NCI-H1436 treated with DMSO at 0.1 percent for 48 hours (cell line): ENCODE results near the gene ZKSCAN5.
A peak's percentile ranks its signal among the peaks of the same experiment; 100 is the strongest.
"Not testable (repeated sequence)": the region's sequence is repeated elsewhere in the genome, so short reads cannot be mapped to it uniquely, and the experiment has no call there.

Experiments
- DNase-seq: peaks from one replicate; lab custom pipeline; 2025; lab: John Stamatoyannopoulos, UW

Gene ZKSCAN5

DNA sequence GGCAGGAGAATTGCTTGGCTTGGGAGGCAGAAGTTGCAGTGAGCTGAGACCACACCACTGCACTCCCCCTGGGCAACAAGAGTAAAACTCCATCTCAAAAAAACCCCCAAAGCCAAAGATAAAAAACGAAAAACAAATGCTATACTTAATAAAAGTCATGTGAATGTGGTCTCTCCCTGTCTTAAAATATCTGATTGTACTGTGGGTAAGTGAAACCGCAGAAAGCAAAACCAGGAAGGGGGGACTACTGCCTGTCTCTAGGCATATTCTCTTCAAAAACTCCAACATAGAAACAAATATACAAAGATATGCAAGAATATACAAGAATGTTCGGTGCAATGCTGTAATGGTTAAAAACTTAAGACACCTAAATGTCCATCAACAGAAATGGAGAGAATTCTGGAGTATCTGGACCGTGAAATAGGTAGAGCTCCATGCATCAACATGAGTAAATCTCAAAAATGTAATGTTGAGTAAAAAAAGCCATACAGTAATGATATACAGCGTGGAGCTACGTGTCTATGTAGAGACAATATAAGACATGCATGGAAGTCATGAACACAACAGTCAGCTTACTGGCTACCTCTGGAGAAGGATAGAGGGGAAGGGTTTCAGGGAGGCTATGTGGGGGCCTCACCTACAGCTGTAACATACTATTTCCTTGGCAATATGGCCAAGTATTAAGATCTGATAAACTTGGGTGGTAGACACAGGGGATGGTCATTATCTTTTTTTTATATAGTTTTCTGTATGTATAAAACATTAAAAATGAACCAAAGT, 6.5 kb upstream of the ZKSCAN5 start:
- DNase-seq: no peak

DNA sequence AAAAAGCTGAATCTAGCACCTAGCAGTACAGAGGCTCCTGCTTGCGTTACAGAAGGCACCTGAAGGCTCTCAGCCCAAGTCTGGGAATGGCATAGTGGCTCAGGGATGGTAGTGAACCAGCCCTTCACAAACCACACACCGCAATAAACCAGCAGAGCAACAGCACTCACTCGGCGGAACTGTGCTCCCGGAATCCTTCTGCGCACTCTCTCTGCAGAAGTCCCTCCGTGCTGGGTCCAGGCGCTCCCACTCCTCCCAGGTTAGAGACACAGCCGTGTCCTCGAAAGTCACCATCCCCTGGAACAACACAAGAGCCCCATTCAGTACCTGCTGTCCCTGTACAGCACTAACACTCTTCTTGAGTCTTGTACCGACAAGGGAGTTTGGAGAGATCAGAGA, 5.9 kb upstream of the ZKSCAN5 start:
- no peak for DNase-seq

DNA sequence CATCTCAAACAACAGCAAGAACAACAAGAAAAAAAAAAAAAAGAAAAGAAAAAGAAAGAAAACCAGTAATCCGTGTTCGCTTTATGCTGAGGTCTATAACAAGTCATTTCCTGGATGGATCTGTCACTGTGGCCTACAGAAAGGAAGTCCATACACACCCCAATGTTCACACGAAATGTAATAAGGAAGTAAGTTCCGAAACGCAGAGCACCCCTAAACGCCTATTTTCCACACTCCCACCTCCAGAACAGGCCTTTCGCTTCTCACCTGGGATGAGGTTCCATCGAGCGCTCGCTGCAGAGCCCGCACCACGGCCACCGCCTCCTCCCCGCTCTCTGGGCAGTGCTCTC, 5.1 kb upstream of the ZKSCAN5 start:
- DNase-seq: no peak

DNA sequence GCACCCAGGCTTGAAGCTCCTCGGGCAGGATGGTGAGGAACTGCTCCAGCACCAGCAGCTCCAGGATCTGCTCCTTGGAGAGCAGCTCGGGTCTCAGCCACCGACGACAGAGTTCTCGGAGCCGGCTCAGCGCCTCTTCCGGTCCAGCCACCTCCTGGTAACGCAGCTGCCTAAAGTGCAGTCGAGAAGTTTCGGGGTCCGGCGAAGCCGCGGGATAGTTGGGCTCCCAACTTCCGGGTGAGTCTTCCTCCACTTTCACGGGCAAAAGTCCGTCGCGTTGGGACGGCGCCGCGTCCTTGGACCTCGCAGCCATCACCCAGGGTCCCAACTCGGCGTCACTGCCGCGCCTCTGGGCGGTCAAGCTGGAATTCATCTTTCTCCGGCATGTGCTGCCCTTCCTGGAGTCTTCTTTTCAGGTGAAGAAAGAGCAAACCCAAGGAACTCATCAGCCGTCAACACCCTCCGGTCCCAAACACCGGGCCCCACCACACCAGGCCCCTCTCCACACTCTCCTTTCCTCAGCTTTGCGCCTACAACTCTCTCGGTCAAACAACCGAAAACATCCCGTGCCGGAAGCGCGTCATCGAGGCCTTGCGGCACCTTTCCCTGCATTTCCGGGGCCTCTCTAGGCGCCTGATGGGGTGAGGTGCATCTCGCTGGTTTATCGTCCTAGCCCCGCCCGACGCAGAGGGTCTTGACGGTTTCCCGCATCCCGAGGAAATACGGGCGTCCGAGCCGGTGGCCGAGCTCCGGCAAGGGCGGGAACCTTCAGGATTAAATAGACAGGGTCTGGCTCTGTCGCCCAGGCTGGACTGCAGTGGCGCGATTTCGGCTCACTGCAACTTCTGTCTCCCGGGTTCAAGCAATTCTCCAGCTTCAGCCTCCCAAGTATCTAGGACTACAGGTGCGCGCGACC, 4.5 kb upstream of the ZKSCAN5 start, which contains the start of gene ZNF394:
TSS of gene ZNF394 (minus strand) at position 561 of the 916 bp plus-strand sequence. CDS start at position 373, 188 bp downstream.
- peak; percentile 65 for DNase-seq

DNA sequence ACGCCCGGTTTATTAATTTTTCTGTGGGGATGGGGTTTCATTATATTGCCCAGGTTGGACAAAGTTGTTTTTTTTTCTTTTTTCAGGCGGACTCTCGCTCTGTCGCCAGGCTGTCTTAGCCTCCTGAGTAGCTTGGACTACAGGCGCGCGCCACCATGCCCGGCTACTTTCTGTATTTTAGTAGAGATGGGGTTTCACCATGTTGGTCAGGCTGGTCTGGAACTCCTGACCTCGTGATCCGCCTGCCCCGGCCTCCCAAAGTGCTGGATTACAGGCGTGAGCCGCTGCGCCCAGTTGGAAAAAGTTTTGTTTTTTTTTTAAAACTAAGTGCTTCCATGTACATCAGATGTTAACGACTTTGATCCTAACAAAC, 3.8 kb upstream of the ZKSCAN5 start:
- DNase-seq: no peak

DNA sequence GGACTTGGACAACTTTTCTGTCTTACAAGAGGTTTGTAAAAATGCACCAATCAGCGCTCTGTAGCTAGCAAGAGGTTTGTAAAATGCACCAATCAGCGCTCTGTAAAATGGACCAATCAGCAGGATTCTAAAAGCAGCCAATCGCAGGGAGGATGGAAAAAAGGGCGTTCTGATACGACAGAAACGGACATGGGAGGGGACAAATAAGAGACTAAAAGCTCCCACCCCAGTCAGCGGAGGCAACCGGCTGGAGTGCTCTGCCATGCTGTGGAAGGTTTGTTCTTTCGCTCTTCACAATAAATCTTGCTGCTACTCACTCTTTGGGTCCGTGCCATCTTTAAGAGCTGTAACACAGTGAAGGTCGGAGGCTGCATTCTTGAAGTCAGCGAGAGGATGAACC, 3.2 kb upstream of the ZKSCAN5 start:
- not testable (repeated sequence) for DNase-seq

DNA sequence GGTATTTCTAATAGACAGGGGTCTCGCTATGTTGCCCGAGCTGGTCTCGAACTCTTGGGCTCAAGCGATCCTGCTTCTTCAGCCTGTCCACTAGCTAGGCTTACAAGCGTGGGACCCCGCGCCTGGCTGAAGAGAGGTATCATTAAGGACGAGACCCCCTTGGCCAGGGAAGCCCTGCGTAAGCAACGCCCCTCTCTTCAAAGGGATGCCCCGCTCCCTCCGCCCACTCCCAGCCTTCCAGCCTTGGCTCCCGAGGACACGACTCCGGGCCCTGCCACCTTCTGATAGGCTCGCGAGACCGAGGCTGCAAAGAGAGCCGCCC, 220 bp upstream of the ZKSCAN5 start:
- DNase-seq: no peak

DNA sequence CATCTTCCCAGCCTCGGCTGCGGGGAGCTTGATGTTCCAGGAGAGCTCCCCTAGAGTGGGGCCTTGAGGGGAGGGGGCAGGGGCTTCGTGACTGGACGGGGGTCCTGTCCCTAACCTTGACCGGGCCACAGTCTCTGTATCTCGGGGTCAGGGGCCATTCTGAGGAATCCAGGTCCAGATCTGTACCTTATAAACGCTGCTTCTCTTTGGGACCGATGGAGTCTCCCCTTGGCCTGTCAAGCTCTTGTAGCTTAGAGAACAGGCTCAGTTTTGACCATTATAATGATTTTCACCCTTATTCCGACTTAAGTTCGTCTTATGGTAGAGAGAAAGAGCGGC, 831 bp downstream of the ZKSCAN5 start:
- no peak for DNase-seq

DNA sequence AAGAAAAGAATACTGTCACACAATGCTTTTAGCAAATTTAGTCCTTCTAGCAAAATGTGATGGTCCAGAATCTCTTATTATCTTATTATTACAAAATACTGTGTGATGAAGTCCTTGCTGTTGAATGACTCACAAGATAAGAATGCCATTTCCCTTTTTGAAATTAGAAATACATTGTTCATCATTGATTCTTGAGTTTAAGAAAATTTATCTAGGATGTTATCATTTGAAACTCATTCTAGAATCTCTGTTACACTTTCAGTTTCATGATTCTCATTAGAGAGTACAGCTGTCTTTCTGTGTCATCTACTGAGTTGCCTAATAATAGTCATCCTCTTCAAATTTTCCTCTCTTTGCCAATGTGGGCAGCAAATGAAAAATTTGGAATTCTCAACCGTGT, 9.6 kb downstream of the ZKSCAN5 start:
- no peak for DNase-seq

DNA sequence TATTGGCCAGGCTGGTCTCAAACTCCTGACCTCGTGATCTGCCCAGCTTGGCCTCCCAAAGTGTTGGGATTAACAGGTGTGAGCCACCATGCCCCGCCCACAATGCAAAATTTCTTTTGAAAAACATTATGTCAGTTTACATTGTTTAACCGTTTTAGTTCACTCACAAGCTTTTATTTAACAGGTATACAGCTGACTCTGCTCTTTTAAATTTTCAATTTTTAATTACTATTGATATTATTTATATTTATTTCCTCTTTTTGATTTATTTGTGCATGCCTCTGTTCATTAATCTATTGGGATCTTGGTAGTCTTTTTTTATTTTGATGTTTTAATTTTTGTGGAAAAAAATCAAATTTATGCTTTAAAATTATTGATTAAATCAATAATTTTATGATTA, 16.9 kb downstream of the ZKSCAN5 start:
- DNase-seq: no peak

DNA sequence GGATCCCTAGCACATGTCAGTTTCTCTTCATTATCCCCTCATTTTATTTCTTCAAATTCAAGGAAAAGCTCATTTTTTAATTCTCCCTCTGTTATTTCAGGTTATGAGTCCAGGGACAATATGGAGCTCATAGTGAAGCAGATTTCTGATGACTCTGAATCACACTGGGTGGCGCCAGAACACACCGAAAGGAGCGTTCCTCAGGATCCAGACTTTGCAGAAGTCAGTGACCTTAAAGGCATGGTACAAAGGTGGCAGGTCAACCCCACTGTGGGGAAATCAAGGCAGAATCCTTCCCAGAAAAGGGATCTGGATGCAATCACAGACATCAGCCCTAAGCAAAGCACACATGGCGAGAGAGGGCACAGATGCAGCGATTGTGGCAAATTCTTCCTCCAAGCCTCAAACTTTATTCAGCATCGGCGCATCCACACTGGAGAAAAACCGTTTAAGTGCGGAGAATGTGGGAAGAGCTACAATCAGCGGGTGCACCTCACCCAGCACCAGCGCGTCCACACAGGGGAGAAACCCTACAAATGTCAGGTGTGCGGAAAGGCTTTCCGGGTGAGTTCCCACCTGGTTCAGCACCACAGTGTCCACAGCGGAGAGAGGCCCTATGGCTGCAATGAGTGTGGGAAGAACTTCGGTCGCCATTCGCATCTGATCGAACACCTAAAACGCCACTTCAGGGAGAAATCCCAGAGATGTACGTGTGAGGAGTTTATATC, 21.4 kb downstream of the ZKSCAN5 start:
- no peak for DNase-seq

DNA sequence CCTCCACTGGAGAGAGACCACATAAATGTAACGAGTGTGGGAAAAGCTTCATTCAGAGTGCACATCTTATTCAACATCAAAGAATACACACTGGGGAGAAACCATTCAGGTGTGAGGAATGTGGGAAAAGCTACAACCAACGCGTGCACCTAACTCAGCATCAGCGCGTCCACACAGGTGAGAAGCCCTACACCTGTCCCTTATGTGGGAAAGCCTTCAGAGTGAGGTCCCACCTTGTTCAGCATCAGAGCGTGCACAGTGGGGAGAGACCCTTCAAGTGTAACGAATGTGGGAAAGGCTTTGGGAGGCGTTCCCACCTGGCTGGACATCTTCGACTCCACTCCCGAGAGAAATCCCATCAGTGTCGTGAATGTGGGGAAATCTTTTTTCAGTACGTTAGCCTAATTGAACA, 26.9 kb downstream of the ZKSCAN5 start:
- no peak for DNase-seq

DNA sequence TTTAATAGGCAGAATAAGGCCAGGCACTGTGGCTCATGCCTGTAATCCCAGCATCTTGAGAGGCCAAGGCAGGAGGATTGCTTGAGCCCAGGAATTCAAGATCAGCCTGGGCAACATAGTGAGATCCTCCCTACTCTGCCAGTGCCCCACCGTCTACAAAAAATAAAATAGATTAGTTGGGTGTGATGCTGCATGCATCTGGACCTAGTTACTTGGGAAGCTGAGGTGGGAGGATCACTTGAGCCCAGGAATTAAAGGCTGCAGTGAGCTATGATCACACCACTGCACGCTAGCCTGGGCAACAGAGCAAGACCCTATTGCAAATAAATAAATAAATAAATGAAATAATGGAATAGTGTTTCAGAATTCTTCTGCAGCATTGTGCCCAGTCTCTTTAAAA, 31.2 kb downstream of the ZKSCAN5 start:
- no peak for DNase-seq

DNA sequence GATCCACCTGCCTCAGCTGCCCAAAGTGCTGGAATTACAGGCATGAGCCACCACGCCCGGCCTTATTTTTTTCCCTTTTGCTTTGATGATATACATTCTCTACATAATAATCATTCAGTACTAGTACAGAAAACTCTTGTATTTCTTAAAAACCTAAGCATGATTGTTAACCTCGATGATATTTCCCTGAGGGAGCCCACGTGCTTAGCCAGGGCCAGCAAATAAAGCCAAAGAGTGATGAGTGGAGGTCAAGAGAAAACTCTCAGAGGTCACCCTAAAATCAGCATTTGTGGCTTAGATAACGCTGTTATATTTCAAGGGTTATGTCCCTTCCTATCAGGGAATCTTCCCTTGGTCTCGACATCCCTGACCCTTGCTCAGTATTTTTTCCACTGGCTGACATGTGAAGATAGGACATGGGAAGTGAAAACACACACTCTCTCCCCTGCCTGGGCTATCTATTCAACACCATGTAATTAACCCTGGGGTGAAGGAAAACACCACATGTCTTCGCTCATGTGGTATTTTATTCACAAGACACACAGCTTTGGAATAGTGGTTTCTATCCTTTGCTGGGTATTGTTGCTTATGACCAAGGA, 34.9 kb downstream of the ZKSCAN5 start:
- DNase-seq: no peak

DNA sequence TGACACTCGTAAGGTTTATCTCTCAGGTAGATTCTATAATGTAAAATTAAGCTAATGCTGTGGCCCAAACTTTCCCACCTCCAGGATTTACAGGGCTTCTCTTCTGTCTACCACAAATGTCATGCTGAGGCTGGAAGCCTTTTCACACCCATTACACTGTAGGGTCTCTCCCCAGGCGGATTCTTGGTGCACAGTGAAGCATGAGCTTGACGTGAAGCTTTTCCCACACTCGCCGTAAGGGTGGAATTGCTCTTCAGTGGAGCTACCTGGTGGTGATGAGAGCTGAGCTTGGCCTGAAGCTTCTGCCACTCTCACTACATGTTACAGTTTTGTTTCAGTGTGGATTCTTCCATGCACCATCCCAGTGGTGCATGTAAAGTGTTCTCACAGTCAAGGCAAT, 36.1 kb downstream of the ZKSCAN5 start:
- DNase-seq: no peak

DNA sequence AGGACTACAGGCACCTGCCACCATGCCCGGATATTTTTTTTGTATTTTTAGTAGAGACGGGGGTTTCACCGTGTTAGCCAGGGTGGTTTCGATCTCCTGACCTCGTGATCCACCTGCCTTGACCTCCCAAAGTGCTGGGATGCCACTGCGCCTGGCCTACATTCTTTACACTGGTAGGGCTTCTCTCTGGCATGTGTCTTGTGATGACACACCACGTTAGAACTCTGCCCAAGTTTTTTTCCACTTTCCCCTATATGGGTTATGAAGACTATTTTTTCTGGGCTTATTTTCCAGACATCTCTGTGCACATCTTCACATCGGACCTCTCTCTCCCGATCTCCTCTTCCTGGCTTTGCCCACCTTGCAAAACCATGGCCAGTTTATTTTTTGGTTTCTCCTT, 36.8 kb downstream of the ZKSCAN5 start:
- no peak for DNase-seq

DNA sequence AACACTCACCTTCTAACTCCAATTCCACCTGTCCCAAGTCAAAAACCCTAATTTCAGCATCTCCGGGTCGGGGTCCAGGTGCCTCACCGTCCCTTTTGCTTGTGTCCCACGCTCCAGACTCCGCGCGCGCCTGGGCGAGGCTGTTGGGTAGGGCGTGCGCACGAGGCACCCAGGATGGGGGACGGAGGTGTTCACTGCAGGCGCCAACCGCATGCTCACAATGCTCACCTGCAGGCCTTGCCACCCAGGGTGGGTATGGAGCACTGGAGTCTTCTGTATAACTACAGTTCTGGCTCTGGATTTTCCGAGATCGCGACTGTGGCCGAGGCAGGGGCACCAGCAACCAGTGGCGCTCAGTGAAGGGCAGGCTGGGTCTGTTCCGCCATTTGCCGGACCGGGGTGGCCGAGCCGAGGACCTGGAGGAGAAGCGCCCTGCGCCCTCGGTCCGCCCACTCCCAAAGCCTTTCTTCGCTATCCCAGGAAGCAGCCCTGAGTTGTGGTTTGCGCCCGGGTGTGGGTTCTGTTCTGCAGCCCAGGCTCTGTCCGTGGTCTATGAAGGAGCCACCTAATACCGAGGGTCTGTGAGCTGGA, 38.7 kb downstream of the ZKSCAN5 start:
- no peak for DNase-seq

DNA sequence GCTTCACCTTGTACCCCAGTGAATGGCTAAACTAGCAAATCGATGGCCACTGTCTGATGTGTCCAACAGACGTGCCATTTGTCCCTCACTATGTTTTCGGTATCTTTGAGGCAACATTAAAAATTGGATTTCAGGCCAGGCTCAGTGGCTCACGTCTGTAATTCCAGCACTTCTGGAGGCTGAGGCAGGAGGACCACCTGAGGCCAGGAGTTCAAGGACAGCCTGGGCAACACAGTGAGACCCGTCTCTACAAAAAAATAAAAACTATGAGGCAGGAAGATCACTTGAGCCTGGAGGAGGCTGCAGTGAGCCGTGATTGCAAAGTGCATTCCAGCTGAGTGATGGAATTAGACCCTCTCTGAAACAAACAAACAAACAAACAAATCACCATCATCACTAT, 39.5 kb downstream of the ZKSCAN5 start:
- no peak for DNase-seq

DNA sequence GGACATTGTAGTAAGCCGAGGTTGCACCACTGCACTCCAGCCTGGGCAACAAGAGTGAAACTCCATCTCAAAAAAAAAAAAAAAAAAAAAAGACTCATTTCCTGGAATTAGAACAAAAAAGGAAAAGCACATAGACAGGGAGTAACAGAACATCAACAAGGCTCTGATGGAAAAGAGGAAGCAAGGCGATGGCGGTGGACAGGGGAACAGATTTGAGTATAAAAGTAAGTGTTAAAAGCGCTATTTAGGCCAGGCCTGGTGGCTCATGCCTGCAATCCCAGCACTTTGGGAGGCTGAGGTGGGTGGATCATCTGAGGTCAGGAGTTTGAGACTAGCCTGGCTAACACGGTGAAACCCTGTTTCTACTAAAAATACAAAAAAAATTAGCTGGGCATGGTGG, 40.8 kb downstream of the ZKSCAN5 start:
- DNase-seq: not testable (repeated sequence)

DNA sequence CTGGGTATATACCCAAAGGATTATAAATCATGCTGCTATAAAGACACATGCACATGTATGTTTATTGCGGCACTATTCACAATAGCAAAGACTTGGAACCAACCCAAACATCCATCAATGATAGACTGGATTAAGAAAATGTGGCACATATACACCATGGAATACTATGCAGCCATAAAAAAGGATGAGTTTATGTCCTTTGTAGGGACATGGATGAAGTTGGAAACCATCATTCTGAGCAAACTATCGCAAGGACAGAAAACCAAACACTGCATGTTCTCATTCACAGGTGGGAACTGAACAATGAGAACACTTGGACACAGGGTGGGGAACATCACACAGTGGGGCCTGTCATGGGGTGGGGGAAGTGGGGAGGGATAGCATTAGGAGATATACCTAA, 45.1 kb downstream of the ZKSCAN5 start:
- DNase-seq: not testable (repeated sequence)

DNA sequence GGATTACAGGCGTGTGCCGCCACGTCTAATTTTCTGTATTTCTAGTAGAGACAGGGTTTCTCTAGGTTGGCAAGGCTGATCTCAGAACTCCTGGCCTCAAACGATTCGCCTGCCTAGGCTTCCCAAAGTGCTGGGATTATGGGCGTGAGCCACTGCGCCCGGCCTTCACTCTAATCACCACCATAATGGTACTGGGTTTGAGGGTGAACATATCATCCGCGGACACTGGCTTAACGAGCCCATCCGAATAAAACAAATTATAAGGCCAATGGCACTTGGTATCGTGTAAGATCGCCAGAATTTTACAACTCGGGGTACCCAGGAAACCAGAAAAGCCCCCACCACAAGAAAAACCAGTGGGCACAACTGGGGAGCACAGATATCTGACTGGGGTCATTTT, 46.9 kb downstream of the ZKSCAN5 start:
- no peak for DNase-seq
